ENCODE results near the gene FLT4. TPM values are rescaled to one million over a fixed set of nuclear protein-coding genes. Genes with fewer than 3 reads are reported as not detected.
"Not testable (repeated sequence)": the region's sequence is repeated elsewhere in the genome, so short reads cannot be mapped to it uniquely, and the experiment has no call there.

FLT4 gene
- total RNA-seq, 1 donor from 2014 or later = 13.1 TPM

GRCh38 chr5:180665682-180666404, 16.4 kb upstream of the FLT4 start:
- Mint-ChIP-seq H3K9me3 (peaks cover 2% of the 10 kb centered on the region), H3K4me3 (no peak overlapping the region), H3K36me3 (ENCODE audit: low read depth) (no peaks in the 10 kb centered on the region), H3K27ac (ENCODE audit: unreplicated experiment) (no peak overlapping the region), H3K4me1 (peaks cover 15% of the 10 kb centered on the region), H3K27me3 (ENCODE audit: low read depth) (peaks cover 53% of the 10 kb centered on the region)
- TF ChIP-seq, protein P1, sequence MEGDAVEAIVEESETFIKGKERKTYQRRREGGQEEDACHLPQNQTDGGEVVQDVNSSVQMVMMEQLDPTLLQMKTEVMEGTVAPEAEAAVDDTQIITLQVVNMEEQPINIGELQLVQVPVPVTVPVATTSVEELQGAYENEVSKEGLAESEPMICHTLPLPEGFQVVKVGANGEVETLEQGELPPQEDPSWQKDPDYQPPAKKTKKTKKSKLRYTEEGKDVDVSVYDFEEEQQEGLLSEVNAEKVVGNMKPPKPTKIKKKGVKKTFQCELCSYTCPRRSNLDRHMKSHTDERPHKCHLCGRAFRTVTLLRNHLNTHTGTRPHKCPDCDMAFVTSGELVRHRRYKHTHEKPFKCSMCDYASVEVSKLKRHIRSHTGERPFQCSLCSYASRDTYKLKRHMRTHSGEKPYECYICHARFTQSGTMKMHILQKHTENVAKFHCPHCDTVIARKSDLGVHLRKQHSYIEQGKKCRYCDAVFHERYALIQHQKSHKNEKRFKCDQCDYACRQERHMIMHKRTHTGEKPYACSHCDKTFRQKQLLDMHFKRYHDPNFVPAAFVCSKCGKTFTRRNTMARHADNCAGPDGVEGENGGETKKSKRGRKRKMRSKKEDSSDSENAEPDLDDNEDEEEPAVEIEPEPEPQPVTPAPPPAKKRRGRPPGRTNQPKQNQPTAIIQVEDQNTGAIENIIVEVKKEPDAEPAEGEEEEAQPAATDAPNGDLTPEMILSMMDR (conservative IDR thresholded peaks at IDR 0.05) = no peak
- DNase-seq (ENCODE audit: low read depth, low spot score) = no peak

DNA sequence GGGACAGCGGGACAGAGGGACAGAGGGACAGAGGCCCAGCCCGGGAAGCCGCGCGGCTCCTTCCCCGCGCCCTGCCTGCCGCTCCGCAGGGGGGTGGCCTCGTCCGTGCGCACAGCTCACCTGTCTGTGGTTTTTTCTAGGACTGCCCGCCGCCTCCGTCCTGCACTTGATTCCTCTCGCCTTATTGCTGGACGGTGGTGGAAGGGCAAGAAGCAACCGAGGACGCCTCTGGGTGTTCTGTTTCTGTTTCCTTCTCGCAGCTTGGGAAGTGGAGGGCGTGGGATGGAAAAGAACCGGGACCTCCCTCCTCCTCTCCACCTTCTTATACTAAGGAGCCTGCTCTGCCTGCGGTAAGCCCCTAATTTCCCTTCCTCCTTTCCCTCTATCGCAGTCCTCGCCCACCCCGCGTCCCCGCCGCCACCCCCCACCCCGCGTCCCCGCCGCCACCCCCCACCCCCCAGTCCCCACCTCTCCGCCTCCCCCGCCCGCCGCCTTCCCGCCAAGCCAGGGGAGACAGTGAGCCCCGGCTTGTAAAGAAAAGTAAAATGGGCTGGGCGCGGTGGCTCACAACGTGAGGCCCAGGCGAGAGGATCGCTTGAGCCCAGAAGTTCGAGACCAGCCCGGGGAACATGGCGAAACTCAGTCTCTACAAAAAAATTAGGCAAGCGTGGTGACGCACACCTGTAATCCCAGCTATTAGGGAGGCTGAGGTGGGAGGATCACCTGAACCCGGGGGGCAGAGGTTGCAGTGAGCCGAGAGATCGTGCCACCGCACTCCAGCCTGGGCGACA, 9.6 kb upstream of the FLT4 start:
- no peak overlapping the region for H3K4me3 Mint-ChIP-seq
- H3K36me3 Mint-ChIP-seq (ENCODE audit: low read depth) = no peaks in the 10 kb centered on the region
- no peak overlapping the region for H3K27ac Mint-ChIP-seq (ENCODE audit: unreplicated experiment)
- no peak for DNase-seq (ENCODE audit: low read depth, low spot score)
- H3K27me3 Mint-ChIP-seq (ENCODE audit: low read depth) = peaks cover 66% of the 10 kb centered on the region
- TF ChIP-seq, protein P1 (conservative IDR thresholded peaks at IDR 0.05) = no peak
- no peaks in the 10 kb centered on the region for H3K9me3 Mint-ChIP-seq
- H3K4me1 Mint-ChIP-seq = no peaks in the 10 kb centered on the region

GRCh38 chr5:180655243-180655642, 5.8 kb upstream of the FLT4 start:
- H3K4me3 Mint-ChIP-seq; H3K4me1 Mint-ChIP-seq; DNase-seq (ENCODE audit: low read depth, low spot score); H3K9me3 Mint-ChIP-seq; H3K27ac Mint-ChIP-seq (ENCODE audit: unreplicated experiment); H3K36me3 Mint-ChIP-seq (ENCODE audit: low read depth): not testable (repeated sequence)
- H3K27me3 Mint-ChIP-seq (ENCODE audit: low read depth) = peaks cover 72% of the 10 kb centered on the region

GRCh38 chr5:180652771-180653170, 3.4 kb upstream of the FLT4 start:
- H3K4me3 Mint-ChIP-seq = no peak overlapping the region
- no peaks in the 10 kb centered on the region for H3K9me3 Mint-ChIP-seq
- TF ChIP-seq, protein P1 (conservative IDR thresholded peaks at IDR 0.05) = no peak
- H3K4me1 Mint-ChIP-seq = peaks cover 13% of the 10 kb centered on the region
- DNase-seq (ENCODE audit: low read depth, low spot score) = no peak
- no peaks in the 10 kb centered on the region for H3K36me3 Mint-ChIP-seq (ENCODE audit: low read depth)
- H3K27ac Mint-ChIP-seq (ENCODE audit: unreplicated experiment) = no peak overlapping the region
- peaks cover 70% of the 10 kb centered on the region for H3K27me3 Mint-ChIP-seq (ENCODE audit: low read depth)

GRCh38 chr5:180652346-180652745, 2.9 kb upstream of the FLT4 start:
- TF ChIP-seq, protein P1 (conservative IDR thresholded peaks at IDR 0.05) = no peak
- H3K27me3 Mint-ChIP-seq (ENCODE audit: low read depth) = peaks cover 74% of the 10 kb centered on the region
- H3K36me3 Mint-ChIP-seq (ENCODE audit: low read depth) = no peaks in the 10 kb centered on the region
- no peak overlapping the region for H3K27ac Mint-ChIP-seq (ENCODE audit: unreplicated experiment)
- no peak for DNase-seq (ENCODE audit: low read depth, low spot score)
- no peak overlapping the region for H3K4me3 Mint-ChIP-seq
- H3K4me1 Mint-ChIP-seq = peaks cover 13% of the 10 kb centered on the region
- H3K9me3 Mint-ChIP-seq = no peaks in the 10 kb centered on the region
